PC-3 (cell line): ENCODE data around the gene PRKRA.

Experiments
- EZH2phosphoT487 ChIP-seq: fragments of 300-600 bp; sonication (generic); IDR thresholded peaks from 2 replicates; pipeline ENCODE4 v1.6.1; 2018; ENCODE audit warnings: mild to moderate bottlenecking, antibody characterized with exemption, low read length, borderline replicate concordance
- TF ChIP-seq, protein P1 (sequence below): fragments of 300-600 bp; sonication (generic); conservative IDR thresholded peaks from 2 replicates; pipeline ENCODE4 v1.5.1; 2017; ENCODE audit warnings: antibody characterized with exemption, low read depth, mild to moderate bottlenecking, low read length

DNA sequence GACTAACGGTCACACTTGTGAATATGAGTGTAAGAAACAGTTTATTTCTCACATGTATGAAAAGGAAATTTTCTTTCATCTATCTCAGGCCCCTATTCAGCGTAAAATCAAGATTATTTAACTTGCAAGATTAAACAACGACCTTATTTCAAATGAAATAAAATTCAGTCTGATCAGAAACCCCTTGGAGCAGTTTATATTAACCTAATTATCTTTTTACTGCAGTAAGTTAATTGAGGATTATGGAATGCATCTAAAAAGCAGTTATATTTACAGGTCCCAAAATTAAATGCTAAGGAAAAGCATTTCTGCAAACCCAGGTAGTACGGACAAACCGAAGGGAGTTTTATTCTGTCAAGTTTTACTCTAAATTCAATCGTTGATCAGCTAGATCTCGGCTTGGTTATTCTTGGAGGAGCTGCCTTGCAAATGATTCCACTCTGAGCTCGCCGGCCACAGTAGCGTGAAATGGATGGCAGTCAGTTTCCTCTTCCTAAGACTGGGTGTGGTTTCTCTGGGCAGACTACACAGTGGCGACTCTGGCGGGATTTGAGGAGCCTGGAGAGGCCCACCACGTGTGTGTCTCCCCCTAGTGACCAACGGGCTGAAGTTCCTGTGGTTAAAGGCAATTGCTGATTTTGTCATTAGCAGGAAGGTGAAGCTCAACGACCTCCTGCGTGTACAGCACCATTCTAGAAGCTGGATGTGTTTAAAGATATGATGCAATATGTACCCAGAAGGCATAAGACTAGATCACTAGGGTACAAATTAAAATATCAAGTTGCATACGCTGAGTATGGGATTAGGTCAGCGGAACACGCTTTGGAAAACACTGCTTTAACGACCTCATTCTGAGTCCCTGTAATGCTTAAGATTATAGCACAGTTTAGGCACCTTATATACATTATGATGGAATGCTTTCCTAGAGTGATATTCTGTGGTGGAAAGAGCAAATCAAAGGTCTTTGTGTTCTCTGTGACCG lies 36.4 kb downstream of the PRKRA start:
- no peak for TF ChIP-seq EZH2phosphoT487
- TF ChIP-seq, protein P1, sequence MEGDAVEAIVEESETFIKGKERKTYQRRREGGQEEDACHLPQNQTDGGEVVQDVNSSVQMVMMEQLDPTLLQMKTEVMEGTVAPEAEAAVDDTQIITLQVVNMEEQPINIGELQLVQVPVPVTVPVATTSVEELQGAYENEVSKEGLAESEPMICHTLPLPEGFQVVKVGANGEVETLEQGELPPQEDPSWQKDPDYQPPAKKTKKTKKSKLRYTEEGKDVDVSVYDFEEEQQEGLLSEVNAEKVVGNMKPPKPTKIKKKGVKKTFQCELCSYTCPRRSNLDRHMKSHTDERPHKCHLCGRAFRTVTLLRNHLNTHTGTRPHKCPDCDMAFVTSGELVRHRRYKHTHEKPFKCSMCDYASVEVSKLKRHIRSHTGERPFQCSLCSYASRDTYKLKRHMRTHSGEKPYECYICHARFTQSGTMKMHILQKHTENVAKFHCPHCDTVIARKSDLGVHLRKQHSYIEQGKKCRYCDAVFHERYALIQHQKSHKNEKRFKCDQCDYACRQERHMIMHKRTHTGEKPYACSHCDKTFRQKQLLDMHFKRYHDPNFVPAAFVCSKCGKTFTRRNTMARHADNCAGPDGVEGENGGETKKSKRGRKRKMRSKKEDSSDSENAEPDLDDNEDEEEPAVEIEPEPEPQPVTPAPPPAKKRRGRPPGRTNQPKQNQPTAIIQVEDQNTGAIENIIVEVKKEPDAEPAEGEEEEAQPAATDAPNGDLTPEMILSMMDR, result peak; percentile 92
